Coronary artery (tissue), 2 donors: ENCODE results near the gene SHC2.
A peak's percentile ranks its signal among the peaks of the same experiment; 100 is the strongest.

Experiments
- DNase-seq: peaks from one replicate; pipeline ENCODE4 v3.0.0-alpha.2; 2017; ENCODE audit warnings: low spot score
- H3K27ac ChIP-seq, 2 donors: fragments of 200-600 bp; sonication (generic); one replicate each; pipeline ENCODE4 v1.5.1; 2016 to 2019
- H3K4me3 ChIP-seq: fragments of 200-600 bp; sonication (generic); 2 replicates; pipeline ENCODE4 v1.5.1; 2016; ENCODE audit warnings: mild to moderate bottlenecking, moderate library complexity
- TF ChIP-seq, protein P1 (sequence below): fragments of 200-600 bp; sonication (generic); IDR thresholded peaks from one replicate; pipeline ENCODE4 v1.5.1; 2019; ENCODE audit warnings: antibody characterized with exemption

SHC2 gene

DNA sequence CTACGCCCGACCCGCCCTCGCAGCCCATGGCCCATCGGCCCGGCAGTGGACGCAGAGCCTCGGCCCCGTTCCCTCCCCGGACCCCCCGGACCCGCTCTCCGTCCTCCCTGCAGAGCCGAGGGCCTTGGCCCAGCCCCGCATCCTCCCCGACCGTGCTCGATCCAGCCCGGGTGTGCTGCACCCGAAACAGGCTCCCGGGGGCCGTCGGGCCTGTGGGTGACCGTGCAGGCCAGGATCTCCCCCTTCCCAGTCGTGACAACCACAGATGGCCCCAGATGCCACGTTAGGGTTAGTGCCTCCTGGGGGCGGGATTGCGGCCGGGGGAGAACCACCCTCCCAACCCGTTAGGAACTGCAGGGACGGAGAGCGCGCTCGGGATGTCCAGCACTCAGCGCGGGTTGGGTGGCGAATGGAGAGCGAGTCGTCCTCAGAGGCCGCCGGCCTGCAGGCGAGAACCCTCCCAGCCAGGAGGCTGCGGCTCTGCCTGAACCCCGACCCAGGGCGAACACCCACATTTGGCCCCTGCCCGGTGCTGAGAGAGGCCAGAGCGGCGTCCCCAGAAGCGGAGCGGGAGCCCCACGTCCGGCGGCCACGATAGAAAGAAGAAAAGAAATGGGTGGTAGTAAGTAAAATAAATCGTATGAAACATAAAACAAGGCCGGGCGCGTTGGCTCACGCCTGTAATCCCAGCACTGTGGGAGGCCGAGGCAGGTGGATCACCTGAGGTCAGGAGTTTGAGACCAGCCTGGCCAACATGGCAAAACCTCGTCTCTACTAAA, 28.8 kb upstream of the SHC2 start:
- TF ChIP-seq, protein P1, sequence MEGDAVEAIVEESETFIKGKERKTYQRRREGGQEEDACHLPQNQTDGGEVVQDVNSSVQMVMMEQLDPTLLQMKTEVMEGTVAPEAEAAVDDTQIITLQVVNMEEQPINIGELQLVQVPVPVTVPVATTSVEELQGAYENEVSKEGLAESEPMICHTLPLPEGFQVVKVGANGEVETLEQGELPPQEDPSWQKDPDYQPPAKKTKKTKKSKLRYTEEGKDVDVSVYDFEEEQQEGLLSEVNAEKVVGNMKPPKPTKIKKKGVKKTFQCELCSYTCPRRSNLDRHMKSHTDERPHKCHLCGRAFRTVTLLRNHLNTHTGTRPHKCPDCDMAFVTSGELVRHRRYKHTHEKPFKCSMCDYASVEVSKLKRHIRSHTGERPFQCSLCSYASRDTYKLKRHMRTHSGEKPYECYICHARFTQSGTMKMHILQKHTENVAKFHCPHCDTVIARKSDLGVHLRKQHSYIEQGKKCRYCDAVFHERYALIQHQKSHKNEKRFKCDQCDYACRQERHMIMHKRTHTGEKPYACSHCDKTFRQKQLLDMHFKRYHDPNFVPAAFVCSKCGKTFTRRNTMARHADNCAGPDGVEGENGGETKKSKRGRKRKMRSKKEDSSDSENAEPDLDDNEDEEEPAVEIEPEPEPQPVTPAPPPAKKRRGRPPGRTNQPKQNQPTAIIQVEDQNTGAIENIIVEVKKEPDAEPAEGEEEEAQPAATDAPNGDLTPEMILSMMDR, result no peak
- no peak for DNase-seq
- peak overlapping the region; percentile 68 to 94 for H3K27ac ChIP-seq

DNA sequence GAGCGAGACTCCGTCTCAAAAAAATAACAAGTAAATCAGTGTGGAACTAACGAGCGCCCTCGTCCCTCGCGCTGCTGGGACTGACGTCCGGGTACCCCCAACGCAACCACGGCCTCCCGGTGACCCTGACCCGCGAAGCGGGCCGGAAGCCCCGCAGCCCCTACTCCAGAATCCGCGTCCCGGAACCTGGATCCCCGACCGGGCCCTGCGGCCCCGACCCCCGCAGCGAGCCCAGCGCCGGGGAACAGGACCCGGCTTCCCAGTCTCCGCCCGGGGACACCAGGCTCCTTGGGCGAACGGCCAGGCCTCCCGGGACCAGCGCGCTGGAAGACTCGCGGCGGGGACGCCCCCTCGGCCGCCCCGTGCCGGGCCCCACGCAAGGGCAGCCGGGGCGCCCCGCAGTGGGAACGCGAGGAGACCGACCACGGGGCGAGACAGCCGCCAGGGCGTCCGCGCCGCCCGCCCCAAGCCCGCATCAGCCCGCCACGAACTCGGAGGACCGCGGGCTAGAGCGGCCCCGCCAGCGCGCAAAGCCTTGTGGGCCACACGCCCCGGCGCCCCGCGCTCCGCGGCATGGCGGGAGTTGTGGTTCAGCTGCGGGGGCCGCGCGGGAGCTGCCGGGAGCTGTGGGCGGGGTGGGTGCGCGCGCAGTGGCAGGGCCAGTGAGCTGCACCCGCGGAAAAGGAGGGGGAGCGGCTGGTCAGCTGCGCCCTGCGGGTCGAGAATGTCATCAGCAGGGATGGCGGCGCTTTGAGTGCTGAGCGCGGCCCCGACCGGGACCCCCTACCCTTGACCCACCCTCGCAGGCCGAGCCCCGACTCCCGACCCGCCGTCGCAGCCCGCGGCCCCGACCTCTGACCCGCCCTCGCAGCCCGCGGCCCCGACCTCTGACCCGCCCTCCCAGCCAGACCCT, 27.9 kb upstream of the SHC2 start:
- TF ChIP-seq, protein P1, result no peak
- H3K4me3 ChIP-seq, result peak overlapping the region; percentile 81
- peak overlapping the region; percentile 68 to 94 for H3K27ac ChIP-seq
- peak; percentile 91 for DNase-seq

More for the DNA sequence above, 28.8 kb upstream of the SHC2 start:
- peak overlapping the region; percentile 81 for H3K4me3 ChIP-seq

DNA sequence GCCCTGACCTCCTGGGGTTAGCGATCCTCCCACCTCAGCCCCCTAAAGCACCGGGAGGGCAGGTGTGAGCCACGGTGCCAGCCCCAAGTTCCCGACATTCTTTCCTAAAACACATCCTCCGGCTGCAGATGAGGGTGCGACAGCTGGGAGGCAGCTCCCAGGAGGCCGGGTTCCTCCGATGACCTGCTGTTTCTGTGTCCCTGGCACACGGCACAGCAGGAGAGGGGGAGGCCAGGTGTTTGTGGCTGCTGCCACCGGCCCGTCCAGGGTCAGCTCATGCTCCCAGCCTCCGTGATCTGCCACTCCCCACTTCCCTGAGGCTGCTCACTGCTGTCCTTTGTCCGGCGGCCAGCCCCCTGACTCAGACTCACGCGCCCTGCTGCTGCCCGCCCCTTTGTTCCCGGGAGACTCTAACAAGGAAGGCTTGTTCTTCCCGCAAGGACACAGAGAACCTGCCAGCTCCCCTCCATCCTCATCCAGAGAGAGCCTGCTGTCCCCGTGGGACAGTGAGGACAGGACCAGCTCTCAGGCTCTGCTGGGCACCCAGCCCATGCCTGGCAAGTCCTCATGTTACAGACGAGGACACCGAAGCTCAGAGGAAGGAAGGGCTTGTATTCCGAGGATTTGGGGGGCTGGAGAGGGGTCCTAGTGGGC, 24.9 kb upstream of the SHC2 start:
- no peak overlapping the region for H3K4me3 ChIP-seq
- no peak for DNase-seq

DNA sequence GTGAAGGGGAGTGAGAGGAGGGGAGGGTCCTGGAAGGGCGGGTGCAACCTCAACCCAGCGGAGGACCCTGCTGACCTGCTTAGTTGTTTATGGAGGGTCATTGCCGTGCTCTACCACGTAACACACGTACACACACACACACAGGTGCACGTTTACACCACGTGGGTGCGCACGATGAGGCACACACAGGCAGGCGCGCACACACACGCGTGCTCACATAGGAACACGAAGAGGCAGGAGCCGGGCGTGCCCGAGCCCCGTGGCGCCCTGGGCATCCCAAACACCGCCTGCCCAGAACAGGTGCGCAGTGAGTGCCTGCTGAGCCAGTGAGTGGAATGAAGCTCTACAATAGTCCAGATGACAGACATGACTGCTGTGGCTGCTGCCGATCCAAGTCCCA, 24.2 kb upstream of the SHC2 start:
- TF ChIP-seq, protein P1, result no peak
- Histone ChIP-seq H3K27ac (no peak overlapping the region), H3K4me3 (no peak overlapping the region)
- no peak for DNase-seq

More for the DNA sequence above, 24.9 kb upstream of the SHC2 start:
- H3K27ac ChIP-seq, result no peak overlapping the region
- TF ChIP-seq, protein P1, result no peak

DNA sequence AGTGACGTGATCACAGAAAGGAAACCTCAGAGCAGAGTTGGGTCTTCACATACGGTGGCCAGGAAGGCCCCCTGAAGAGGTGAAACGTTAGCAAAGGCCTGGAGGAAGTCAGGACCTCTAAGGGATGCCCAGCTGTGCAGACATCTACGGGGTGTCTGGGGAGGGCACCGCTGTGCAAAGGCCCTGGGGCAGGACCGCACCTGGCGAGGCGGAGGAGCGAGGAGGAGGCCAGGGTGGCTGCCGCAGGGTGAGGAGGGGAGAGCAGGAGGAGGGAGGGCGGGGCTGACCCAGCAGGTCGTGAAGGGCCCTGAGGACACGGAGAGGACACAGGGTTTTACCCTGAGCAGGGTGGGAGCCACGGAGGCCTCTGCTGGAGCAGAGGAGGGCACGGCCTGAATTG, 23.7 kb upstream of the SHC2 start:
- TF ChIP-seq, protein P1, result no peak
- H3K27ac ChIP-seq, result no peak overlapping the region
- DNase-seq, result no peak
- no peak overlapping the region for H3K4me3 ChIP-seq

DNA sequence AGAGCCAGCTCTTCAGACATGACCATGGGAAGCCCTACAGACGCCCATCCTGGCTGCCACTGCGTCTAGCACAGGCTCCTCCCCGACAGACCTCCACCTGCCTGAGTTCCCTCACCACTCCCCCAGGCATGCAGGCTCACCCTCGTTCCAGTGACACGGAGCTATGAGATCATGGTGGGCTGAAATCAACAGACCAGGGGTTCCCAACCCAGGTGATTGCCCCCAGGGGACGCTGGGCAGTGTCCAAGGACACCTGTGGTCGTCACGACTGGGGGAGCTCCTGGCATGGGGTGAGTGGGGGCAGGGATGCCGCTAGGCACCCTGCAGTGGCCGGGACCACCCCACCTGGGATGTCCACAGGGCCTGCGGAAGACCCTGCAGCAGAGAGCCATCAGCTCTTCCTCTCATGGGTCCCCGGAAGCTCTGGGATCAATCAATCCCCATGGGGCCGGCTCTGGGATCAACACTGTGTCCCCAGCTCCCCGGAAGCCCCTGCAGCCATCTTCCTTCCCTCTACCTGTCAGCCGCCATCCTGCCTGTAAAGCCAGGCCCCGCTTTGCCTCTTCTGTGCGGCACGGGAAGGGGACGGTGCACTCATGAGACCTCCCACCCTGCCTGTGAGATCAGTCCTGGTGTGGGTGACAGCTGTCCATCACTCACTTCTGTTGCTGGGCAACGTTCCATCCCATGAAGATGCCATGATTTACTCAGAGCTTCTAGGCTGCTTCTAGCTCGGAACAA, 22.7 kb upstream of the SHC2 start:
- no peak overlapping the region for H3K4me3 ChIP-seq
- H3K27ac ChIP-seq, result no peak overlapping the region
- TF ChIP-seq, protein P1, result no peak
- DNase-seq, result no peak
